GM18508 (cell line): ENCODE data around the gene WDR90.

Experiments used
- ATAC-seq: cut with Tn5 transposase; IDR thresholded peaks from one replicate; pipeline ENCODE4 v1.9.1; 2021; ENCODE audit warnings: moderate number of reproducible peaks; ENCODE audit not compliant: insufficient read depth, unreplicated experiment

Gene WDR90

DNA sequence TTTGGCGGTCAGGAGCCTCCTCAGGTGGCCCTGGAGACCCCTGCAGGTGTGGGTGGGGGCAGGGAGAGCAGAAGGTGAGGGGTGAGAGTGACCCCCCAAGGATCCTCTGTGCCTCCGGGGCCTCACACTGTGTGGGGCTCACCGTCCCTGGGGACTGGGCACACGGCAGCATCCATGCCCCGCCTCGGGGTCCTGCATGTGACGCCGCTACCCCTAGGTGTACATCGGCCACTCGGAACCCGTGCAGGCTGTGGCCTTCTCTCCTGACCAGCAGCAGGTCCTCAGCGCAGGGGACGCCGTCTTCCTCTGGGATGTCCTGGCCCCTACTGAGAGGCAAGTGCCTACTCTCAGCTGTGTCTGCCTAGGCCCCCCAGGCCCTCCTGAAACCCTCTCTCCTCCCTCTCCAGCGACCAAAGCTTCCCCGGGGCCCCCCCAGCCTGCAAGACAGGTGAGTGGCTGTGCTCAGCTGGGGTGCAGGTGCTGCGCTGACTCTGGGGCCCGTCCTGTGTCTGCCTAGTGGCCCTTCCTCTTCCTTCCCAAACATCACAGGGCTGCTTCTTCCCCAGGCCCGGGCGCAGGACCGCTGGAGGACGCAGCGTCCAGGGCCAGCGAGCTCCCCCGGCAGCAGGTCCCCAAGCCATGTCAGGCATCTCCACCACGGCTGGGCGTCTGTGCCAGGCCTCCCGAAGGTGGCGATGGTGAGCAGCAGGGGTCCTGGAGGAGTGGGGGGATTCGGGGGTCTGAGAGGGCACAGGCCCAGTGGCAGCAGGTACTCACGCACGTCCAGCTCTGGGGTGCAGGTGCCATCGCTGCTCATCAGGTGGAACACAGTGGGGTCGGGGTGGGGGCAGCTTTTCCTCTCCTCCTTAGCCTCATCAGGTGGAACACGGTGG lies 9.8 kb downstream of the WDR90 start:
- ATAC-seq: no peak

DNA sequence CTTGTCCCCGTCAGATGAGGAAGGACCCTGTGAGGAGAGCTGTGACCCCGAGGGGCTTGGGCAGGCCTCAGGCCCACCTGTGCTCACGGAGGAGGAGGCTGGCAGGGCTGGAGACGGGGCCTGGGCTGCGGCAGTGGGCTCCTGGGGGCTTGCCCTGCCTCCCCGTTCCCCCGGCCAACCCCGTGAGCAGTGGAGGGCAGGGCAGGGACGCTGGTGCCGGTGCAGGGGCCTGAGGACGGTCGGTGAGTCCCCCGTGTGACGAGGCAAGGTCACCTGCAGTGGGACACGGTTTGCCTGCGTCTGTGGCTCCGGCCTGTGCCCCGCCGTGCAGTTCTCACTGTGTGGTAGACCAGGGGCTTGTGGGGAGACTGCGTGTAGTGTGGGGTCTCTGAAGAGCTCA lies 10.5 kb downstream of the WDR90 start:
- ATAC-seq: no peak

DNA sequence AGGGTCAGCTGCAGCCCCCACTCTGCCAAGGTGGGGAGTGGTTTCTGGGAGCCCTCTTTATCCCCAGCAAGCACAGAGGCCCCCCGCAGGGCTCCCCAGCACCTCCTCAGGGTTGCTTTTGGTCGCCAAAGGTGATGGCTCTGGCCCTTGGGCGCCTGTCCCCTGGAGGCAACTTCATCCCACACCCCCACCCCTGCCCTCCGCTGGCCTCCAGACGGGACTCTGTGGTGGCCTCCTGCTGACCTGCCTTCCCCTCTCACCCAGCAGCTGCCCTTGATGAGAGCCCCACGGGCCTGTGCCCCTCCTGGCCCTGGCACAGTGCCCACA lies 10.9 kb downstream of the WDR90 start:
- ATAC-seq: no peak

DNA sequence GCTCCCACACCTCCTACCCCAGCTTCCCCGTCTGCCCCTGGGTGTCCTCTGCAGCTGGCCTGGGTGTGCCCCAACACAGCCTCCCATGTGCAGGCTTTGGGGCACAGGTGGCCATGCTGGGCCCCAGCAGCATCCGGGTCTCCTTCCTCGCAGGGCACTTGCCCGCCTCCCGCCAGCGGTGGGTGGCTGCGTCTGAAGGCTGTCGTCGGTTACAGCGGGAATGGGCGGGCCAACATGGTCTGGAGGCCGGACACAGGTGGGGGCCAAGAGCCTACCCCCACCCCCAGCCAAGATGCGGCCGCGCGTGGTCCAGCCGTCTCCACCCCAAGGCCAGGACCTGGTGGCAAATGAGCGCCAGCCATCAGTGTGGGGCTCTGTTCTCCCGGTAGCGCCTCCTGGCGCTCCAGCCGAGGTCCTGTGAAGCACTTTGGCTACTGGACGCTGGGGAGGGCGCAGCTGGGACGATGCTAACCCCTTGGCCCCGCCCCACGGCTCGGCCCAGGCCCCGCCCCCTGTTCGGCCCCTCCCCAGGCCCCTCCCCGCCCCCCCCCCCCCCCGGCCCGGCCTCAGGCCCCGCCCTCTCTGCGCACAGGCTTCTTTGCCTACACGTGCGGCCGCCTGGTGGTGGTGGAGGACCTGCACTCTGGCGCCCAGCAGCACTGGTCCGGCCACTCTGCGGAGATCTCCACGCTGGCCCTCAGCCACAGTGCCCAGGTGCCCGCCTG lies 11.5 kb downstream of the WDR90 start:
- no peak for ATAC-seq

DNA sequence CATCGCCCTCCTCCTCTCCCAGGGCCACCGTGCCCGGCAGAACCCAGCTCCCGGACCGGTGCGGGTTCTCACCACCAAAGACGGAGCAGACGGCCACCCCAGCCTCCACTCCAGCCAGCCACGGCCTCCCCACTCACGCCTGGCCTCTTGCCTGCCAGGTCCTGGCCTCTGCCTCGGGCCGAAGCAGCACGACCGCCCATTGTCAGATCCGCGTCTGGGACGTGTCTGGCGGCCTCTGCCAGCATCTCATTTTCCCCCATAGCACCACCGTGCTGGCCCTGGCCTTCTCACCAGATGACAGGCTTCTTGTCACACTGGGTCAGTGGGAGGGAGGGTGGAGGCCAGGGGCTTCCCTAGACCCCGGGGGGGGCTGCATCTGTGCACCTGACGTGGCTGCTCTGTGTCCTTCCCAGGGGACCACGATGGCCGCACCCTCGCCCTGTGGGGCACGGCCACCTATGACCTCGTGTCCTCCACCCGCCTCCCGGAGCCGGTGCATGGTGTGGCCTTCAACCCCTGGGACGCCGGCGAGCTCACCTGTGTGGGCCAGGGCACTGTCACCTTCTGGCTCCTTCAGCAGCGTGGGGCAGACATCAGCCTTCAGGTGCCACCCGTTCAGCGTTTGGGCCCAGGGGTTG lies 12.1 kb downstream of the WDR90 start:
- ATAC-seq: no peak

DNA sequence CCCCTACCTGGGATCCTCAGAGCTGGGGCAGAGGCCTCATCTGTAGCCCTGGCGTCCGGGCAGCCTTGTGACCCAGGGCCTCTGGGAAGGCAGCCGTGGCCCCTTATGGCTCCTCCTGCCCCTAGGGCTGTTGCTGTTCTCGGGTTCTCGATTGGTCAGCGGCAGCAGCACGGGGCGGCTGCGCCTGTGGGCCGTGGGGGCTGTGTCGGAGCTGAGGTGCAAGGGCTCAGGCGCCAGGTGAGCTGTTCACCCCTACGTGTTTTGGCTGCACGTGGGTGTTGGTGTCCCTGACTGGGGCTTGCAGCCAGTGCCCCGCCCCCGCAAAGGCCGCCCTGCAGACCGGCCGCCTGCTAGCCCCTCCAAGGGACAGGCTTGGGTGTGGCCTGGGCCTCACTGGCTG lies 12.9 kb downstream of the WDR90 start:
- ATAC-seq: no peak

DNA sequence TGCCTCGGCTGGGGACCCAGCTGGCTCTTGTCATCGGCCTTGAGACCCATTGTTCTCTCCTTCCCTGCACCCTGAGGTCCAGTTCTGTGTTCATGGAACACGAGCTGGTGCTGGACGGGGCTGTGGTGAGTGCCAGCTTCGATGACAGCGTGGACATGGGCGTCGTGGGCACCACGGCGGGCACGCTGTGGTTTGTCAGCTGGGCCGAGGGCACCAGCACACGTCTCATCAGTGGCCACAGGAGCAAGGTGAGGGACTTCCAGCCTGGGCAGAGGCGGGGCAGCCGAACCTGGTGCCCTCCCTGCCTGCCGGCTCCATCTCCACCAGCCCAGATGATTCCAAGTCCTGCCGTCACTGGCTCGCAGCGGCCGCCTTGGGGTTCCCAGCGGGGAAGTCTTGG lies 13.4 kb downstream of the WDR90 start:
- no peak for ATAC-seq

DNA sequence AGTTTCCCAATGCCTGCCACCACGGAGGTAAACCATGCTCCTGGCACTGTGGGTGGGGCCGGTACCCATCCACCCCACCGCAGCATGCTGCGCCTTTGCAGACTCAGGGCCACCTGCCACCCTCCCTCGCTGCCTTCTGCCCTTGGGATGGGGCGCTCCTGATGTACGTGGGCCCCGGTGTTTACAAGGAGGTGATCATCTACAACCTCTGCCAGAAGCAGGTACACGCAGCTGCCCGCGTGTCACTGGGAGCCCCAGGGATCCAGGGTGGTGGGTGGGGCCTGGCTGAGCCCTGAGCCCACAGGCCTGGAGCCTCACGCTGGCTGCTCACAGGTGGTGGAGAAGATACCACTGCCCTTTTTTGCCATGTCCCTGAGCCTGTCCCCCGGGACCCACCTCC lies 17.4 kb downstream of the WDR90 start:
- no peak for ATAC-seq

DNA sequence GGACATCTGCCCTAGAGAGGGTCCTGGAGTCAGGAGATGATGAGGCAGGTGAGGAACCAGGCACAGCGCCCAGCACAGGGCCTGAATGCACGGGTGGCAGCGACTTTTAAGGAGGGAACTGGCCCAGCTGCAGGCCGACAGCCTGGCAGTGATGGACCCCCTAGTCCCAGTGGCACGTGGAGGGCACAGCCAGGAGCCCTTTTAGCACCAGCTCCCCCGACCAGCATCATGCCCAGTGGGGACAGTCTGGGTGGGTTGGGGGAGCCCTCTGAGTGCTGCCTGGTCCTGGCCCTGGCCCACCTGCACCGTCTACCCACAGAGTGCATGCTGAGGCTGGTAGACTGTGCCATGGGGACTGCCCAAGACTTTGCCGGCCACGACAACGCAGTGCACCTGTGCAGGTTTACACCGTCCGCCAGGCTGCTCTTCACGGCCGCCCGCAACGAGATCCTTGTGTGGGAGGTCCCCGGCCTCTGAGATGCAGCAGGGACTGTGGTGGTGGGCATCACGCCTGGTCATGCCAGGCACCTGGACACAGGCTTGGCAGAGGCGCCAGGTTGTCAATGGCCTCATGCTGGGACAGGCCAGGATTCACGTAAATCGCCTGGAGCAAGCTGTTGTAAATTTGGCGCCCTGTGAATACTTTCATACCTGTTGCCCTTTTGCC lies 18.1 kb downstream of the WDR90 start:
- no peak for ATAC-seq

DNA sequence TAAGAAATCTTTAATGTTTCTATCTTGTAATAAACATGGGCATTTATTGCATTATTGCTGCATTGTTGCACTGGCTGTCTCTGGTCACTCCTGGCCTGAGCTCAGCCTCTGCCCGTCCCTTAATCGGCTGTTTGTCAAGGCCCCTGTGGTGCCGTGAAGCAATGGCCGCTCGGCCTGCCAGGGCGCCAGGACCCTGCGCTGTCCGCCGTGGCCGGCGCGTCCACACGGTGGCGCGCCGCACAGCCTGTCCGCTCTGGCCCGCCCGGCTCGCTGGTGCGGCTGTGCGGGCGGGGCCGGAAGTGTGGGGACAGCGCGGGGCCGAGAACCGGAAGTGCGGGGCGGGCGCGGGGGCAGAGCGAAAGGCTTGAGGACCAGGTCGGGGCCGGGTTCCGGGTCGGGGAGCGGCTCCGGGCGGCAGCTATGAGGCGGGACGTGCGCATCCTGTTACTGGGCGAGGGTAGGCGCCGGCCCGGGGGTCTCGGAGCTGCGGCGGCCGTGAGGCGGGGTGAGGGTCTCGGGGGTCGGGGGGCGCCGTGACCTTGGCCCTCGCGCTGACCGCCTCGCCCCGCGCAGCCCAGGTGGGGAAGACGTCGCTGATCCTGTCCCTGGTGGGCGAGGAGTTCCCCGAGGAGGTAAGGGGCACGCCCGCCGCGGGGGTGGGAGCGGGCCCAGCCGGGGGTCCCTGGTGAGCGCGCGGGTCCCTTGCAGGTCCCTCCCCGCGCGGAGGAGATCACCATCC lies 18.8 kb downstream of the WDR90 start, which contains the start of gene RHOT2:
RHOT2 (plus strand) TSS at position 353 of the 739 bp plus-strand sequence; CDS start at position 421, 68 bp downstream.
- no peak for ATAC-seq

DNA sequence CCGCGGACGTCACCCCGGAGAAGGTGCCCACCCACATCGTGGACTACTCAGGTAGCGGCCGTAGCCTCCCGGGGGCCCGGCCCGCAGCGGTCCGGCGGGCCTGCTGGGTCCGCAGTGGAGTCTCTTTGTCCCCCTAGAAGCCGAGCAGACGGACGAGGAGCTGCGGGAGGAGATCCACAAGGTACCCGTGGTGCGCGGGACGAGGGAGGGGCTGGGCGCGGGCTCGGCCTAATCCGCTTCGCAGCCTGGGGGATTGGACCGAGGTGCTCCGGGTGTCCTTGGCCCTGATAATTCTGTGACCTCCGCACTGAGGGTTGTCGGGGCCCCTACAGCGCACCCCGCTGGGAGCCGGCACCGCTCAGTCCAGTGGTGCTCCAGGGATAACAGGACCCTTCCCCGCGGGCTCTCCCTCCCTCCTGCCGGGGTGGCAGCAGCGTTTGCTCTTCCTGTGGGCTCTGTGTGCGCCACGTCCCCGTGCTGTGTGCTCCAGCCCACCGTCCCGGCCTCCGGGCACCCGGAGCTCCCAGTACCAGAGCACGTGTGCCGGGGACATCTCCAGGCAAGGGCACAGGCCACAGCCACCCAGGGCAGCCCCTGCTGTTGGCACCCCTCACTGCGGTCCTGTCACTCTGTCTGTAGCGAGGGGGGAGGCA lies 19.5 kb downstream of the WDR90 start:
- no peak for ATAC-seq

DNA sequence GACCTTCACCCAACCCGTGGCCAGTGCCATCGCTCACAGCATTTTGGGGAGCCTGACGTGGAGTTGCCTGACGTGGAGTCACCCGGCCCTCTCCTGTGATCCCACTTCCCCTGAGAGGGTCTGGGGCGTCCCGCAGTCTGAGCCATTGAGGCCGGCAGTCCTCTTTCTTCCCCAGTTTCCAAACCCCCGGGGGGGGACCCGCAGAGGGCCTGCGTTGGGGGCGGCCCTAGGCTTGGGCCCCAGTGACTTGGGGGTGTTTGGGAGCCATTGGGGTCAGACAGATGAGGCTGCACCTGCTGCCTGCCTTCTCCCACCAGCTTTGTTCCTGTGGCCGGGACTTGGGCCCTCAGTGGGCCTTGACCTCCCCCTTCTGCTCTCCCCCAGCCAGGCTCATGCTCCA lies 20.5 kb downstream of the WDR90 start:
- no peak for ATAC-seq

DNA sequence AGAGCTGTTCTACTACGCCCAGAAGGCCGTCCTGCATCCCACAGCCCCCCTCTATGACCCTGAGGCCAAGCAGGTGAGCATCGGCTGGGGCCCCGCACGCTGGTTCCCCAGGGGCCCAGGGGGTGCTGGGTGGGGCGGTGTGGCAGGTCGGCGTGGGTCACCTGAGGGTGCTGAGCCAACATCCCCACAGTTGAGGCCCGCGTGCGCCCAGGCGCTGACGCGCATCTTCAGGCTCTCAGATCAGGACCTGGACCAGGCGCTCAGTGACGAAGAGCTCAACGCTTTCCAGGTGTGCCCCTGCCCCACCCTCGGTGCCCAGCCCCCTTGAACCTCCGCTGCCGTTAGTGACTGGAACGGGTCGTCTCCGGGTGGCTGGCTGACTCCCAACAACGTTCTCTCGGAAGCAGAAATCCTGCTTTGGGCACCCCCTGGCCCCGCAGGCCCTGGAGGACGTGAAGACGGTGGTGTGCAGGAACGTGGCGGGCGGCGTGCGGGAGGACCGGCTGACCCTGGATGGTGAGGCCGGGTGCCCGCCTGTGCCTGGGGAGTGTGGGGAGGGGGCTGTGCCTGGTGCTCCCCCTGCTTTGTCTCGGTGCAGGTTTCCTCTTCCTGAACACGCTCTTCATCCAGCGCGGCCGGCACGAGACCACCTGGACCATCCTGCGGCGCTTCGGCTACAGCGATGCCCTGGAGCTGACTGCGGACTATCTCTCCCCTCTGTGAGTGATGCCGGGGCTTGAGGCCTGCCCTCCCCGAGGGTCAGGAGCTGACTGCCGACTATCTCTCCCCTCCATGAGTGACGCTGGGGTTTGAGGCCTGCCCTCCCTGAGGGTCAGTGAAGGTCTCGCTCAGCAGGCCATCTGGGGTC lies 21.6 kb downstream of the WDR90 start:
- ATAC-seq: no peak

DNA sequence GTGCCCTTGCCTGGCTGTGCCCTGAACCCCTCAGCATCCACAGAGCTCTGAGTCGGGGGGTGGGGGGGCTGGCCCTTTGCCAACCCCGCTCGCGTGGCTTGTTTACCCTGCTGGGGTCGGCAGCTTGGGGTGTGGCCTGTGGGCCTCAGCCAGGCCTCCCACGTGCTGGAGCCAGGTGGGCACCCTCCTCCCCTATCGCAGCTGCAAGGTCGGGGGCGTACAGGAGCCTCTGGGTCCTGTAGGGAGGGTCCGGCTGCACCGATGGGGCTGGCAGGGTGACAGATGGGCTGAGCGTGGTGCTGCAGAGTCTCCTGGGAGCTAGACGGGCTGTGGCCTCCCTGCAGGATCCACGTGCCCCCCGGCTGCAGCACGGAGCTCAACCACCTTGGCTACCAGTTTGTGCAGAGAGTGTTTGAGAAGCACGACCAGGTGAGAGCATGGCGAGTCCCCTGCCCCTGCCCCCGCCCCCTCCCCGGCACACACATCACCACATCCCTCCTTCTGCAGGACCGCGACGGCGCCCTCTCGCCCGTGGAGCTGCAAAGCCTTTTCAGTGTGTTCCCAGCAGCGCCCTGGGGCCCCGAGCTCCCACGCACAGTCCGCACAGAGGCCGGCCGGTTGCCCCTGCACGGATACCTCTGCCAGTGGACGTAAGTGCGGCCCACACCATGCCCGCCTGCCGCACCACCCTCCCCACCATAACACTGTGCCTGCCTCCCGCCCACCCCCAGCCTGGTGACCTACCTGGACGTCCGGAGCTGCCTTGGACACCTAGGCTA lies 22.4 kb downstream of the WDR90 start:
- ATAC-seq: no peak

DNA sequence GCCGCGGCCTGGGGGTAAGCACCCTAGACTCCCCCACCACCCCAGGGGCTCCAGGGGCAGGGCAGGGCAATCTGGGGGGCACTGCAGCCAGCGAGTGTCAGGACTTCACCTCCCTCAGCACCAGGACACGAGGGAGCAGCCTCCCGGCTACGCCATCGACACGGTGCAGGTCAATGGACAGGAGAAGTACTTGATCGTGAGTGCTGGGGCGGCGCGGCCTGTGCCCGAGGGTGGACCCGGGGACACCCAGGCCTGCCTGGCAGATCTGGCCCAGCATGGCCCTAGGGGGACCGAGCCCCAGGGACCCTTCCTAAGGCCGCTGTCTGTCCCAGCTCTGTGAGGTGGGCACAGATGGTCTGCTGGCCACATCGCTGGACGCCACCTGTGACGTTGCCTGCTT lies 23.2 kb downstream of the WDR90 start:
- ATAC-seq: no peak

DNA sequence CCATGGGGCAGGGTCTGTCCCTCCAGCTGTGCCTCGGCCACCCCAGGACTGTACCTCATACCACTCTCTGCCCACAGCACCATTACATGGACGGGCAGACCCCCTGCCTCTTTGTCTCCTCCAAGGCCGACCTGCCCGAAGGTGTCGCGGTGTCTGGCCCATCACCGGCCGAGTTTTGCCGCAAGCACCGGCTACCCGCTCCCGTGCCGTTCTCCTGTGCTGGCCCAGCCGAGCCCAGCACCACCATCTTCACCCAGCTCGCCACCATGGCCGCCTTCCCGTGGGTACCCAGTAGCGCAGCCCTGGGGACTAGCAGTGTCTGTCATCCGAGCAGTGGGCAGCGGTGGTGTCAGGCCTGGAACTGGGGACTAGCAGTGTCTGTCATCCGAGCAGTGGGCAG lies 23.7 kb downstream of the WDR90 start:
- ATAC-seq: no peak

DNA sequence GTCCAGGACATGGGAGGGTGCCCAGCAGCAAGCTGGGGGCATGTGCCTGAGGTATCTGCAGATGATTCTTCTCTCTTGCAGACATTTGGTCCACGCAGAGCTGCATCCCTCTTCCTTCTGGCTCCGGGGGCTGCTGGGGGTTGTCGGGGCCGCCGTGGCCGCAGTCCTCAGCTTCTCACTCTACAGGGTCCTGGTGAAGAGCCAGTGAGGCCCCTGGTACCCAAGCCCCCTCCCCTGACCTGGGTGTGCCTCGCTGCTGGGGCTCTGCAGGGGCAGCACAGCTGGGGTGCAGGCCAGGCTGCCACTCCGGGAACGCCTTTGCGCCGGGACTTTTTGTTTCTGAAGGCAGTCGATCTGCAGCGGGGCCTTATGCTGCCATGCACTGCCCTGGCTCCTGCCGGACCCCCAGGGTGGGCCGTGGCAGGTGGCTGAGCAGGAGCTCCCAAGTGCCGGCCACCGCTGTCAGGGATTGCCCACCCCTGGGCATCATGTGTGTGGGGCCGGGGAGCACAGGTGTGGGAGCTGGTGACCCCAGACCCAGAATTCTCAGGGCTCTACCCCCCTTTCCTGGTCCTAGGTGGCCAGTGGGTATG lies 24.3 kb downstream of the WDR90 start:
- ATAC-seq: no peak
